Keratinocyte (primary cell): Measurements from ENCODE around the gene IFNL4. TPM values are rescaled to one million over a fixed set of nuclear protein-coding genes. Genes with fewer than 3 reads are reported as not detected.

Experiments
- DNase-seq: peaks from one replicate; pipeline ENCODE4 v3.0.0-alpha.2; 2011; ENCODE audit warnings: low read depth, missing footprints, low spot score
- FAIRE-seq: peaks from 2 replicates; lab custom pipeline; 2011; peaks lifted over from hg19 to GRCh38; lab: Jason Lieb, UNC
- H2AFZ ChIP-seq: 2 replicates; pipeline ENCODE4 v1.6.0; 2012; ENCODE audit warnings: low read length, control low read depth, inconsistent platforms; ENCODE audit not compliant: control insufficient read depth
- H3K27ac ChIP-seq: 2 replicates; pipeline ENCODE4 v1.5.1; 2011; ENCODE audit warnings: low read length; ENCODE audit not compliant: control insufficient read depth, insufficient read depth
- H3K27me3 ChIP-seq: 3 replicates; pipeline ENCODE4 v1.6.0; 2011; ENCODE audit warnings: low read length; ENCODE audit not compliant: control insufficient read depth, insufficient read depth; ENCODE audit errors: extremely low read depth
- H3K36me3 ChIP-seq, 2 experiments: 2 replicates in 1 of 2; 3 replicates in 1 of 2; pipeline ENCODE4 v1.5.1; 2011; ENCODE audit warnings: low read length in 2 of 2, mild to moderate bottlenecking in 1 of 2; ENCODE audit not compliant: control insufficient read depth in 2 of 2, insufficient read depth in 2 of 2; ENCODE audit errors: extremely low read depth in 1 of 2
- H3K4me1 ChIP-seq: 3 replicates; pipeline ENCODE4 v1.5.1; 2011; ENCODE audit warnings: low read length; ENCODE audit not compliant: control insufficient read depth, insufficient read depth; ENCODE audit errors: extremely low read depth
- H3K4me2 ChIP-seq: 3 replicates; pipeline ENCODE4 v1.6.0; 2011; ENCODE audit warnings: low read depth, low read length; ENCODE audit not compliant: control insufficient read depth, insufficient read depth; ENCODE audit errors: extremely low read depth
- H3K4me3 ChIP-seq, 3 experiments: fragments of 200-600 bp in 1 of 3; sonication (generic) in 1 of 3; 2 replicates in 2 of 3; 3 replicates in 1 of 3; pipeline ENCODE4 v1.5.1; 2011 to 2016; ENCODE audit warnings: low read length in 3 of 3, mild to moderate bottlenecking in 3 of 3, control low read depth in 2 of 3, inconsistent platforms in 1 of 3, low read depth in 1 of 3, mixed read lengths in 1 of 3, mixed run types in 1 of 3, moderate library complexity in 1 of 3; ENCODE audit not compliant: control insufficient read depth in 2 of 3, insufficient read depth in 2 of 3; ENCODE audit errors: extremely low read depth in 1 of 3
- H3K79me2 ChIP-seq: 2 replicates; pipeline ENCODE4 v1.6.0; 2012; ENCODE audit warnings: low read length; ENCODE audit not compliant: control insufficient read depth, insufficient read depth
- H3K9ac ChIP-seq: 3 replicates; pipeline ENCODE4 v1.6.0; 2011; ENCODE audit warnings: low read length; ENCODE audit not compliant: control insufficient read depth, insufficient read depth; ENCODE audit errors: extremely low read depth
- H3K9me1 ChIP-seq: 3 replicates; pipeline ENCODE4 v1.6.0; 2011; ENCODE audit warnings: low read length; ENCODE audit not compliant: control insufficient read depth, insufficient read depth; ENCODE audit errors: extremely low read depth
- H3K9me3 ChIP-seq: 2 replicates; pipeline ENCODE4 v1.5.1; 2012; ENCODE audit warnings: low read depth, low read length; ENCODE audit not compliant: control insufficient read depth
- H4K20me1 ChIP-seq: 3 replicates; pipeline ENCODE4 v1.6.0; 2011; ENCODE audit warnings: low read length; ENCODE audit not compliant: control insufficient read depth, insufficient read depth; ENCODE audit errors: extremely low read depth
- CTCF ChIP-seq, 3 experiments: IDR thresholded peaks in 1 of 3; conservative IDR thresholded peaks in 1 of 3; optimal IDR thresholded peaks in 1 of 3; 2 replicates in 2 of 3; 3 replicates in 1 of 3; pipeline versions ENCODE3 to v1.5.1; 2011; ENCODE audit warnings: low read length in 3 of 3, mild to moderate bottlenecking in 3 of 3, moderate library complexity in 2 of 3, control low read depth in 1 of 3, inconsistent platforms in 1 of 3; ENCODE audit not compliant: insufficient read depth in 2 of 3; ENCODE audit errors: extremely low read depth in 1 of 3
- EZH2 ChIP-seq: IDR thresholded peaks from one replicate; pipeline ENCODE4 v1.6.1; 2012; ENCODE audit warnings: inconsistent platforms, mild to moderate bottlenecking, low read length, moderate library complexity
- dilution Hi-C: fragments of 300-500 bp; cut with MboI; formaldehyde crosslinking; loops from one replicate; pipeline ENCODE4 v1.7.0; 2020; ENCODE audit warnings: low sequenced_read_pairs; ENCODE audit not compliant: extremely low pct_ligation_motif_present
- polyA plus RNA-seq, 5 experiments: library from polyadenylated mRNA; depleted of rRNA in 3 of 5; stranded (reverse) in 3 of 5; stranded (forward) in 1 of 5; unstranded in 1 of 5; fragments of >200 nt; gene quantifications; 1 replicate in 1 of 5; 2 replicates in 3 of 5; 3 replicates in 1 of 5; pipeline versions ENCODE4 v1.2.1 to v1.2.3, GENCODE V29; 2011 to 2012; ENCODE audit warnings: missing spikeins in 2 of 5, low read depth in 1 of 5, low replicate concordance in 1 of 5

Gene IFNL4
- polyA plus RNA-seq, 1 donor (not counting 4 experiments of a cell fraction or from before 2014, with no cell fraction given): not detected

GRCh38 chr19:39261704-39262103, 13.0 kb upstream of the IFNL4 start:
- no peaks in the 10 kb centered on the region for H3K9me1 ChIP-seq
- H4K20me1 ChIP-seq: no peaks in the 10 kb centered on the region
- DNase-seq: no peak
- H3K4me3 ChIP-seq: no peak overlapping the region
- H3K27ac ChIP-seq: no peak overlapping the region
- no peak overlapping the region for H3K4me2 ChIP-seq
- FAIRE-seq: no peak
- dilution Hi-C loops: no loop called here
- no peaks in the 10 kb centered on the region for H3K79me2 ChIP-seq
- H3K4me1 ChIP-seq: no peaks in the 10 kb centered on the region
- H3K9ac ChIP-seq: no peak overlapping the region
- H3K36me3 ChIP-seq: no peaks in the 10 kb centered on the region
- H3K9me3 ChIP-seq: no peaks in the 10 kb centered on the region
- H3K27me3 ChIP-seq: peaks cover 30% of the 10 kb centered on the region
- no peak for TF ChIP-seq CTCF (optimal IDR thresholded peaks at IDR 0.05 in 1 of 3, IDR thresholded peaks at IDR 0.05 in 1 of 3, conservative IDR thresholded peaks at IDR 0.05 in 1 of 3; ENCODE audit: extremely low read depth in 1 of 3, insufficient read depth in 2 of 3, low read length in 3 of 3)
- TF ChIP-seq EZH2: no peak
- no peak overlapping the region for H2AFZ ChIP-seq

GRCh38 chr19:39257227-39257626, 8.6 kb upstream of the IFNL4 start:
- Histone ChIP-seq H3K36me3 (no peaks in the 10 kb centered on the region), H2AFZ (no peak overlapping the region), H3K9ac (no peak overlapping the region), H3K79me2 (no peaks in the 10 kb centered on the region), H3K4me1 (no peaks in the 10 kb centered on the region), H3K9me3 (no peaks in the 10 kb centered on the region), H3K27ac (no peak overlapping the region), H3K4me2 (no peak overlapping the region), H3K4me3 (no peak overlapping the region), H3K27me3 (no peaks in the 10 kb centered on the region), H3K9me1 (no peaks in the 10 kb centered on the region), H4K20me1 (no peaks in the 10 kb centered on the region)
- no peak for DNase-seq
- dilution Hi-C loops: no loop called here
- TF ChIP-seq CTCF (optimal IDR thresholded peaks at IDR 0.05 in 1 of 3, IDR thresholded peaks at IDR 0.05 in 1 of 3, conservative IDR thresholded peaks at IDR 0.05 in 1 of 3; ENCODE audit: extremely low read depth in 1 of 3, insufficient read depth in 2 of 3, low read length in 3 of 3) (no peak), EZH2 (no peak)
- FAIRE-seq: no peak
